ENCODE data around the gene FAN1.
A peak's percentile ranks its signal among the peaks of the same experiment; 100 is the strongest.

FAN1 gene

DNA sequence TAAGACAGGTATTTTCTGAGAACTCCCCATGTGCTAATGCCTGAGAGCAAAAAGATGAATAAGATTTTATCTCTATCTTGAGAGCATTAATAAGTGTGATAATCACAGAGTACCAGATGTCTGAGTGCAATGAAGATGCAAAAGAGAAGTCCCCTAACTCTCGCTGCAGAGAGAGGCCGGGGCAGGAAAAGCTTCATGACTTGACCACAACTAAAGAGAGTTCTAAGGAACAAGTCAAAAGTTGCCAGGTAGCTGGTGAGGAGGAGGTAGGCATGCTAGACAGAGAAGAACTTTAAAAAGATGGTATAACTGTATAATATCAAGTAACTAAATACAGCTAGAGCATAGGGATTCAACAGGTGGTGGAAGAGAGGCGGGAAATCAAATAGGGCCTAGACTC is 58.9 kb downstream of the FAN1 start:
- ATAC-seq, result no peak
- no peak overlapping the region for H3K4me3 Mint-ChIP-seq
- H3K27me3 Mint-ChIP-seq, result no peaks in the 10 kb centered on the region
- peak overlapping the region; percentile 59 for H3K27ac Mint-ChIP-seq
- peaks cover 56% of the 10 kb centered on the region for H3K36me3 Mint-ChIP-seq
- peaks cover 17% of the 10 kb centered on the region for H3K4me1 Mint-ChIP-seq
- no peaks in the 10 kb centered on the region for H3K9me3 Mint-ChIP-seq

DNA sequence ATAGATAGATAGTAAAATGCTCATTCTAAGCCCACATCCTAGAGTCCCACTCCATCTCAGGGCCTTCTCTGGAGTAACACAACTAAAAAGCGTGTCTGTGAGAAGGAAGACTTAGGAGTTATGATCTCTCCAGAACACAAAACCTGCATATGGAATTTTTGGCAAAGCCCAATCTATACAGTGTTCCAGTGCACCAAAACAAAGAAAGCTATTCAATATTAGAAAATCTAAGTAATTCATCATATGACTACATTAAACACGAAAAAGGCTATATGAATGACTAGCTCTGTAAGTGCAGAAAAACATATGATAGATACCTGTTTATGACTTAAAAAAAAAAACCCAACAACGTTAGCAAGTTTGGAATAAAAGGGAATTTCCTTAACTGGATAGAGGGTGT is 60.0 kb downstream of the FAN1 start:
- Mint-ChIP-seq H3K27ac (no peak overlapping the region), H3K4me3 (no peak overlapping the region), H3K27me3 (no peaks in the 10 kb centered on the region), H3K4me1 (peaks cover 11% of the 10 kb centered on the region), H3K36me3 (peaks cover 52% of the 10 kb centered on the region), H3K9me3 (no peaks in the 10 kb centered on the region)
- ATAC-seq, result no peak

DNA sequence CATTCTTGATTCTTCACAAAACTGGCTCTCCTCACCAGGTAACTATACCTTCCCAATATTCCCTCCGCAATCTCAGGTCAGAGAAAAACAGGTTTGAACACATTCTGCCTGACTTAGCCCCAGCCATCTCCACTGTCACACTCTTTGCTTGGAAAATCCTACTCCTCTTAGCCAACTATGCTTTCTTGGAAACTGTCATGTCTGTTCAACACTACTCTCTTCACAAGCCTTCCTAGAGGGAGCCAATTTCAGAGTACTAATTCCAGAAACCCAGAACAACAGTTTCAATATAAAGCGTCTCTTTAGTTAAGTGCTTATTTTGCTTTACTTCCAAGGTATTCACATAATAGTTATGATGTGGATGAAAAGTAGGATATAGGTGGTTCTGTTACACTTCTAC is 66.0 kb downstream of the FAN1 start:
- Mint-ChIP-seq H3K4me1 (peaks cover 24% of the 10 kb centered on the region), H3K36me3 (peaks cover 51% of the 10 kb centered on the region), H3K27me3 (no peaks in the 10 kb centered on the region), H3K4me3 (no peak overlapping the region), H3K27ac (peak overlapping the region; percentile 74), H3K9me3 (no peaks in the 10 kb centered on the region)
- no peak for ATAC-seq

DNA sequence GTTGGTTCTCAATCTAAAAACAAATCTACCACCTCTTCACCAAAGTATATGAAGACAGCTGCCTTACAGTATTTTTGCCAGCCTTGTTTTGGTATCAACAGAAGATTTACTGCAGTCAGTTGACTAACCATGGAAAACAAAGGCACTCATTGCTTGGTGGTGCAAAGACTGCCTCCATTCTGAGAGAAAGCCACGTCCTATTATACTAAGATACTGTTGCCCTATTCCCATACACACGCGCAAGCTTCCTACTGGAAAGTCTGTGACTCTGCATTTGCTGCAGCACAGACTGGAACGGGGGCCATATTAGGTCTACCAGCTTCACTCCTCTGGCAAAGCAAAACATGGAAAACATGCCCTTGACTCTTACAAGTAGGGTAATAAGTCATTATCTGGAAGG is 69.7 kb downstream of the FAN1 start:
- no peak for ATAC-seq
- no peaks in the 10 kb centered on the region for H3K9me3 Mint-ChIP-seq
- H3K36me3 Mint-ChIP-seq, result peaks cover 47% of the 10 kb centered on the region
- no peak overlapping the region for H3K27ac Mint-ChIP-seq
- peaks cover 31% of the 10 kb centered on the region for H3K4me1 Mint-ChIP-seq
- H3K27me3 Mint-ChIP-seq, result no peaks in the 10 kb centered on the region
- H3K4me3 Mint-ChIP-seq, result no peak overlapping the region

DNA sequence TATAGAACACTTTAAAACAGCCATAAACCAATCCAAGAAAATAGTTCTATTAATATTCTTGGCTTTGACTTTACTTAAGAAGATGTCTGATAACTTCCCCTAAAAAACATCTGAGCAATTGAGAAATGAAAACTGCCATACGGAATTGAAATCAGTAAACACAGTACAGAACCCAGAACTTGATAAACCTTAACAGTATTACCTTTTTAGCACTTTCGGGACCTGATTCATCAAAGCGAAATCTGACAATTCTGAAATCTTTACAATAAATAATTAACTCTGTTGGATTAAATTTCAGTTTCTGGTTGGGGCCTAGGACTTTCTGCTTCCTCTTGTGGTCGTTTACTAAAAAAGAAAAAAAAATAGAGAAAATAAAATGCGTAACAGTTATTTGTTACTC is 70.4 kb downstream of the FAN1 start:
- Mint-ChIP-seq H3K27me3 (no peaks in the 10 kb centered on the region), H3K4me1 (peaks cover 38% of the 10 kb centered on the region), H3K9me3 (no peaks in the 10 kb centered on the region), H3K36me3 (peaks cover 45% of the 10 kb centered on the region), H3K4me3 (no peak overlapping the region), H3K27ac (no peak overlapping the region)
- no peak for ATAC-seq

DNA sequence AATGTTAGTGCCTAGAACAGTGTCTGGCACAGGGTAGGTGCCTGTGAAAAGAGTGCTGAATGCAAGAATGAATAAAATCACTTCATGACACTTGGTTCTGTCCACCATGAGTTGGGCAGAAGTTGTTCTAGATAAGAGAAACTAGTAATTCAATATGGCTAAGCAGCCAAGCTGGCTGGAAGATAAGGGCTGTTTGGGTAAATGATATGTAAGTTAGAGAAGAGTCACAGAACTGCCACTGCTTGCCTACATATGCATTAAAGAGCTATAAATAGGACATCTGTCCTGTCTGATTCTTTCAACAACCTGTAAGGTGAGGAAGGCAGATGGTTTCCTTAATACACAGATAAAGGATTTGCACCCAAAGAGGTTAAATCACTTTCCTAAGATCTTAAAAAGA is 74.6 kb downstream of the FAN1 start:
- Mint-ChIP-seq H3K27me3 (no peaks in the 10 kb centered on the region), H3K36me3 (peaks cover 55% of the 10 kb centered on the region), H3K4me3 (no peak overlapping the region), H3K4me1 (peaks cover 54% of the 10 kb centered on the region), H3K27ac (peak overlapping the region; percentile 55), H3K9me3 (peaks cover 4% of the 10 kb centered on the region)
- no peak for ATAC-seq

DNA sequence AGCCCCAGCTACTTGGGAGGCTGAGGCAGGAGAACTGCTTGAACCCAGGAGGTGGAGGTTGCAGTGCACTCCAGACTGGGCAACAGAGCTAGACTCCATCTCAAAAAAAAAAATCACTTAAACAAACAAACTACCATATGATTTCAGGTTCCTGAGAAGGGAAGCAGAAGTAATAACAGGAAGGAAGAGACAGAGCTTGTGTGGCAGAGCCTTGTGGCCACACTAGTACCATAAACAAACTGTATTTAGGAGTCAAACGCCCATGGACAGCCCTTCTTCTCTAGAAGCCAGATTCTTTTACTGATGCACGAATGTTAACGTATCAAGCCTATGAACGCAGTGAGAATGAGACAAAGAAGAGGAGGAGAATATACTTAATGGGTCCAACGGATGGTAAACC is 75.7 kb downstream of the FAN1 start:
- H3K27ac Mint-ChIP-seq, result peak overlapping the region; percentile 78
- H3K9me3 Mint-ChIP-seq, result peaks cover 4% of the 10 kb centered on the region
- peak overlapping the region; percentile 15 for H3K4me3 Mint-ChIP-seq
- peaks cover 66% of the 10 kb centered on the region for H3K4me1 Mint-ChIP-seq
- peak; percentile 71 for ATAC-seq
- H3K36me3 Mint-ChIP-seq, result peaks cover 54% of the 10 kb centered on the region
- no peaks in the 10 kb centered on the region for H3K27me3 Mint-ChIP-seq

DNA sequence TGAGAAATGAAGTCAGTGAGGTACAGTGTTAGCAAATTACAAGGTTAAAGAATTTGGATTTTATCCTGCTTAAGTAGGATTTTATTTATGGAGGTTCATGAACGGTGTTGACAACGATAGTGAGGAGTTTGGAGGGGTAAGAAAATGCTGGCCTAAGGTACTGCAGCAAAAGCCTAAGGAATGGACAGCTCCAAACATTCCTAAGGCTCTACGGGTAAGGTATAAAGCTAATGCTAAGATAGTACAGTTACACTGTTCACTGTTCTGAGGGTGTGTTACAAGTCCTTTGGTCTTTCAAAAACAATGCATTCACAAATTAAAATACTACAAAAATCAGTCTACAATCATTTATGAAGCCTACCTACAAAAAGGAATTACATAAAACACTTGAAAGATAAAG is 80.4 kb downstream of the FAN1 start:
- ATAC-seq, result no peak
- H3K9me3 Mint-ChIP-seq, result peaks cover 4% of the 10 kb centered on the region
- H3K4me3 Mint-ChIP-seq, result peak overlapping the region; percentile 59
- H3K27me3 Mint-ChIP-seq, result no peaks in the 10 kb centered on the region
- H3K36me3 Mint-ChIP-seq, result peaks cover 60% of the 10 kb centered on the region
- peak overlapping the region; percentile 81 for H3K27ac Mint-ChIP-seq
- peaks cover 79% of the 10 kb centered on the region for H3K4me1 Mint-ChIP-seq

DNA sequence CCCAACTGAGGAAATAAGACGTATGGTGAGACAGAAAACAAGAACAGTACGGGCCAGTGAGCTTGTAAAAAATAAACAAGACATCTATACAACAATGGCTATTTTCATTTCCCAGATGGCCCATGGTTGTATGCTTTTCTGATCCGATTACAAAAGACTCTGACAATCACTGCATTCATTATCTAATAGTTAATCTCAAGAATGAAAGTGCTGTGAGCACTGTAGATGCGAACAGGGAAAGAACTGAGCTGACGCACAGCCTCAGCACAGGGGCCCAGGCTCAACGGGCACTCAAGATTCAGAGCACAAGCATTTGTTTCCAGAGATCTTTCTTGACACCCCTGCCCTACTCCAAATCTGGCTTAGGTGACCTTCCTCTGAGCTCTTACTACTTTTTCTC is 80.8 kb downstream of the FAN1 start:
- Mint-ChIP-seq H3K4me3 (peak overlapping the region; percentile 59), H3K9me3 (peaks cover under 1% of the 10 kb centered on the region), H3K36me3 (peaks cover 56% of the 10 kb centered on the region), H3K27ac (peak overlapping the region; percentile 81), H3K4me1 (peaks cover 76% of the 10 kb centered on the region), H3K27me3 (no peaks in the 10 kb centered on the region)
- ATAC-seq, result peak; percentile 60

DNA sequence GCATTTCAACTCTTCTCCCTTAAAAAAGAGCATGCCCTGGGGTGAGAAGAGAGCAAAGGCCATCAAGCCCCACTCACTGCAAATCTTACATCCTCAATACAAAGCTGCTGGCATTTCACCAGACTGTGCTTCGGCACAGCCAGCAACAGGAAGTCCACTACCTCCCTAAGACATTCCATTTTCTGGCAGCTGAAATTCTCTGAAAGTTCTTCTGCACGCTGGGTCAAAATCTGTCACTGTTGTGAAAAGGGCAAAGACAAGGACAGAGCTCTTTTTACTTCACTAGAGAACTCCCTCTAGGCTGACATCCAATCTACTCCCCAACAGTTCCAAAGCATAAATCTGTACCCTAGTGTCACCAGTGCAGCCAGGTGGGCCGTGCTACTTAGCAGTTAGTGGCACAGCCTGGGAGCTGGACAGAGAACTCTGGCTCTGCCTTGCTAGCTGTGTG is 81.4 kb downstream of the FAN1 start:
- Mint-ChIP-seq H3K27ac (peak overlapping the region; percentile 81), H3K4me3 (peak overlapping the region; percentile 59), H3K27me3 (no peaks in the 10 kb centered on the region), H3K9me3 (no peaks in the 10 kb centered on the region), H3K4me1 (peaks cover 76% of the 10 kb centered on the region), H3K36me3 (peaks cover 50% of the 10 kb centered on the region)
- ATAC-seq, result peak; percentile 66

DNA sequence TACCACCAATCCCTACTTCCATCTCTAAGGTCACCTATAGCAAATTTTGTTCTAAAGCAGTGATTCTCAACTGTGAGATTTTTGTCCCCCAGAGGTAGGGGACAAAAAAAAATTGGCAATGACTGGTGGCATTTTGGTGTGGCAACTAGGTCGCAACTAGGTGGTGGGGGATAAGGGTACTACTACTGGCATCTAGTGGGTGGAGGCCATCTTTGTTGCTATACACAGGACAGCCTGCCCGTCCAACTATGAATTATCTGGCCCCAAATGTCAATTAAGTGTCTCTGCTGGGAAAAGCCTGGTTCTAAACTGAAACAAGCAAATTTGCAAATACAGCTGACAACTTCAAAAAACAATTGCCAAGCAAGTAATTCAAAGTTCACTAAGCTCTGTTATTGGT is 86.3 kb downstream of the FAN1 start:
- Mint-ChIP-seq H3K27ac (peak overlapping the region; percentile 95), H3K4me1 (peaks cover 48% of the 10 kb centered on the region), H3K27me3 (no peaks in the 10 kb centered on the region), H3K36me3 (peaks cover 14% of the 10 kb centered on the region), H3K4me3 (peak overlapping the region; percentile 99), H3K9me3 (no peaks in the 10 kb centered on the region)
- ATAC-seq, result no peak

DNA sequence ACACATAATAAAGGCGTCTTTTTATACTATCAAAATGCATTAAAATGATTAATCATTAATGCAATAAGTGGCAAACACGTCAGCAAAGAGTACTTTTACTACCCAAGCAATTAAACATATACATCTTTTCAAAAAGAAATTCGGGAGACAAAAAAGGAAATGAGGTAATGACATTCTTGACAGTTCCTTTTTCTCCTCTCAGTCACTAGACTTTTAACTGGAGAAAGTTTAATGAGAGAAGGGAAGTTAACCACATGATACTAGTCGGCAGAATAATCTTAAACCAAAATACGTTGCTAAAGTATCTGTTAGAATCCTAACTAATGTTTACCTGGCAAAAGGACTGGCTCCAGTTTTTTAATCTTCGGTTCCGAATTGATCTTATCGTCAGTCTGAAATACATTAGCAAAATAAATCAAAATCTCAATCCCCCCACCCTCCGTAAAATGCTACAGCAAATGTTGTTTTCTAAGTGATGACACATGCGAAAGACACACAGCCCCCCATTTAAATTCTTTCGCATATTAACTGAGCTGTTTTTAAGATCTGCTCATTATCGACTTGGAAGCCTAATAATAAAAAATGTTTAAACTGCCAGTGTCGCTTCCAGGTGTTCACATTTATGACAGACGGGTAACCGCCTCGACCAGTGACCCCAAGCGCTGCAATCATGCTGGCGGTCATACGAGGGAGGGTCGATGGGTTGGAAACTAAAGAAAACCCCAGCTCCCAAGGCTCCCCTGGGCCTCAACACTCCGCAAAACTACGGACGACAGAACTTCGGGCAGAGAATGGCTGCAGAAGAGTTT is 86.9 kb downstream of the FAN1 start:
- ATAC-seq, result no peak
- no peaks in the 10 kb centered on the region for H3K9me3 Mint-ChIP-seq
- H3K36me3 Mint-ChIP-seq, result peaks cover 11% of the 10 kb centered on the region
- no peaks in the 10 kb centered on the region for H3K27me3 Mint-ChIP-seq
- H3K27ac Mint-ChIP-seq, result peak overlapping the region; percentile 95
- H3K4me1 Mint-ChIP-seq, result peaks cover 42% of the 10 kb centered on the region
- peak overlapping the region; percentile 99 for H3K4me3 Mint-ChIP-seq

DNA sequence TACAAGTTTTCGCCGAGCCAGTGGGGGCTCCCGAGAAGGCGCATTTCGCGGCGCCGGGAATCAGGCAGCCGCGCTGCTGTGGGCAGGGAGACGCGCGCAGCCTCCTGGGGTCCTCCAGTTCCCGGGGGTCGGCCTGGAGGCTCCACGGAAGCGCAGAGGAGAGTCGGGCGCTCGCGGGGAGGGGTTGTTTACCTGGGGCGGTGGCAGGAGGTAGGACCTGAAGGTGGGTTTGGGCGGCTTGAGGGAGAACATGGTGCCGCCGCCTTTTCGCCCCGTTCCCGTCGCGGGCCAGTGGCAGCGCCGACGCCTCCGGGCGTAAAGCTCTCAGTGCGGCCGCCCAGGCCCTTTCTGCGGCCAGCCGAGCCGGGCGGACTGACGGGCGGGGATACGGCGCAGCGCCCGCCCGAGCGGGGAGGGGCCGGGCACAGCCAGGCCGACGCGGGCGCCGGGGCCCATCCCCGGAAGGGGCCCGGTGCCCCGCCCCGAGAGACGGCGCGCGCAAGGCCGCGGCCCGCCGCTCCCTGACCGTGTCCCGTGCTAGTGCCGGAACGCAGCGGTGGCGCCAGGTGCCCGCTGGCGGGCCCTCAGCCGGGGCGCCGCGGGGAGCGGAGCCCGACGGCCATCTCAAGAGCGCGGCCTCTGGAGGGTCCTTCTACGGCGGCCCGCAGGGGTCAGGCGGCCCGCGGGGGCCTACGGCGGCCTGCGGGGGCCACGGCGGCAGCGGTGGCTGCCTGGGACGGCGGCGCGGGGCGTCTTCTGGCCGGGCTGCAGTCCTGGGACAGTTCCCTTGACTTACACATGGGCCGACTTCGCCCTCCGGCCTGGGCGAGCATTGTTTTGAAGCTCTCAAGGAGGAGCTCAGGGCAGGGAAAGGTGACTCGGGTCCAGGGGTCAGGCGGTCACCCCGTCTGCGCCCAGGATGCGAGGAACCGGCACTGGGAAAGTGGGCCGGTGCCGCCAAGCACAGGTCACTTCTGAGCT is 87.8 kb downstream of the FAN1 start, which contains the start of gene MTMR10:
Gene MTMR10 (minus strand): TSS at position 374 of the 981 bp plus-strand sequence. CDS start 122 bp downstream, at position 252.
- Mint-ChIP-seq H3K27ac (peak within 1 kb of the TSS; percentile 95), H3K4me3 (peak within 1 kb of the TSS; percentile 99), H3K36me3 (peaks cover 10% of the 10 kb centered on the region), H3K4me1 (peaks cover 37% of the 10 kb centered on the region), H3K27me3 (no peaks in the 10 kb centered on the region), H3K9me3 (no peaks in the 10 kb centered on the region)
- ATAC-seq, result peak; percentile 96

DNA sequence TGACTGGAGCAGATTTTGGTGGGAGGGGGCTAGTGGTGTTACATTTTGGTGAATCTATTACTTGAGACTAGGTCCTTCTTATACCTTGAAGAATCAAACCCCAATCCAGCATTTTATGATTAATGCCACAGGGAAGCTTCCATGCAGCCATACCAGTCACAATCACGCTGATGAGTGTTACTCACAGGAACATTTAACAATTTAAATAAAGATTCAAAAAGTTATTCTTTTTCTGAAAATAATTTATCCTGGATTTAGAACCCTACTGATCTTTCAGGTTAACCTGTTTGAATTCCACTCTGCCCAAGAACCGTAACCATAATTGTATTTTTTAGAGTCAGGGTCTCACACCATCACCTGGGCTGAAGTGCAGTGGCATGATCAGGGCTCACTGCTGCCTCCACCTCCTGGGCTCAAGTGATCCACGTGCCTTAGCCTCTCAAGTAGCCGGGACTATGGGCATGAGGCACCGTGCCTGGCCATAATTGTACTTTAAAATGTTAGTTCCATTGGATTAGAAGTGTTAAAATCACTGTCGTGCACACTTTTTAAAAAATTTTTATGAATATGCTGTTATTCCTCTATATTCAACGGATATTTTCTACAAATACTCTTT is 88.6 kb downstream of the FAN1 start:
- H3K27me3 Mint-ChIP-seq, result no peaks in the 10 kb centered on the region
- no peak for ATAC-seq
- H3K9me3 Mint-ChIP-seq, result no peaks in the 10 kb centered on the region
- peak overlapping the region; percentile 87 for H3K4me3 Mint-ChIP-seq
- H3K27ac Mint-ChIP-seq, result peak overlapping the region; percentile 95
- H3K36me3 Mint-ChIP-seq, result peaks cover 6% of the 10 kb centered on the region
- peaks cover 33% of the 10 kb centered on the region for H3K4me1 Mint-ChIP-seq

Data from stimulated activated memory B cell treated with anti-CD40 and anti-IgM and Interleukin-4, amounts not matched to agents 10 μg/mL and 1 μg/mL and 100 μg/mL, for 72 hours (primary cell).